ENCODE data around the gene TP53RK. TPM values are rescaled to one million over a fixed set of nuclear protein-coding genes. Genes with fewer than 3 reads are reported as not detected.

TP53RK gene
- total and polyA plus RNA-seq, 2 of the 13 experiments (the other 11 are each of a cell fraction or from before 2014, with no cell fraction given): 12.9 to 25.5 TPM

DNA sequence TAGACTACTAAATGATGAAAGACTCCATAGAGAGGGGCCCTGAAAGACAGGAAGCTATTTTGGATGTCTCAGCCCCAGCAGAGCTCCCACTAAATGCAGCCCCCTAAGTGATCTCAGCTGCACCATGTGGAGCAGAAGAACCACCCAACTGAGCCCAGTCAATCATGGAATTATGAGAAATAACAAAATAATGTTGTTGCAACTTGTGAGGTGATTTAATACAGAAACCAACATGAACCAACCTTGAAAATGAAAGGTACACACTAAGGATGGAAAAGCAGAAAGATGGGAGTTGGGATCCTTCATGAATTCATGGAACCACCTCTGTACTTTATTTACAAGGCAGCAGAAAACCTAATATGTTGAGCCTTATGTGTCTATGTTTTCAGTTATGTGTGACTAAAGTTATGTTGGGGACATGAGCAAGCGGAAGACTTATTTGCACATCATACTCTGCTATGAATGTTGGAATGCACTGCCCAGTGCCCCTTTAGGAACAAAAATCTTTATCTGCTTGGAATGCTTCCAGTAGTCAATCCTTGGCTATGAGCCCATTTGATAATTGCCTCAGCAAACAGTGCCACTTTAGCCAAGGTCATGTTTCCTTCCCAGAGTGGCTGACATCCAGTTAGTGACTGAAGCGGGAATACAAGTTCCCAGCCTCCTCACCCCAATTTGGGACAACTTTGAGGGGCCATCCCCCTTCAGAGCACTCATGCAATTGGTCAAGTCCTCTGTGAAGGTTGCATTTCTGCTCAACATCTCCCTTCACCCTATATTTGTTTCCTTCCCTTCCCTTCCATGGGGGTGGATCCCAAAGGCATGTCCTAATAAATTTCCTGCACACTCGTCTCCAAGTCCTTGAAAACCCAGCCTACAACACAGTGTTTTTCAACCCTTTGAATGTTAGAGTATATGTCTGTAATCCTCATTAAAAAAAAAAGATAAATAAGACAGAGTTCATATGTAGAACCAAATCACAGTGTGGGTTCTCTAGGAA lies 18.4 kb downstream of the TP53RK start (continued):
- TF ChIP-seq, protein P1, sequence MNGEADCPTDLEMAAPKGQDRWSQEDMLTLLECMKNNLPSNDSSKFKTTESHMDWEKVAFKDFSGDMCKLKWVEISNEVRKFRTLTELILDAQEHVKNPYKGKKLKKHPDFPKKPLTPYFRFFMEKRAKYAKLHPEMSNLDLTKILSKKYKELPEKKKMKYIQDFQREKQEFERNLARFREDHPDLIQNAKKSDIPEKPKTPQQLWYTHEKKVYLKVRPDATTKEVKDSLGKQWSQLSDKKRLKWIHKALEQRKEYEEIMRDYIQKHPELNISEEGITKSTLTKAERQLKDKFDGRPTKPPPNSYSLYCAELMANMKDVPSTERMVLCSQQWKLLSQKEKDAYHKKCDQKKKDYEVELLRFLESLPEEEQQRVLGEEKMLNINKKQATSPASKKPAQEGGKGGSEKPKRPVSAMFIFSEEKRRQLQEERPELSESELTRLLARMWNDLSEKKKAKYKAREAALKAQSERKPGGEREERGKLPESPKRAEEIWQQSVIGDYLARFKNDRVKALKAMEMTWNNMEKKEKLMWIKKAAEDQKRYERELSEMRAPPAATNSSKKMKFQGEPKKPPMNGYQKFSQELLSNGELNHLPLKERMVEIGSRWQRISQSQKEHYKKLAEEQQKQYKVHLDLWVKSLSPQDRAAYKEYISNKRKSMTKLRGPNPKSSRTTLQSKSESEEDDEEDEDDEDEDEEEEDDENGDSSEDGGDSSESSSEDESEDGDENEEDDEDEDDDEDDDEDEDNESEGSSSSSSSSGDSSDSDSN (CRISPR knock-in tag; IDR thresholded peaks at IDR 0.05): peak; percentile 49; the same call in 1 of the 2 replicates
- peak; percentile 22; the same call in 1 of the 2 replicates for TF ChIP-seq KDM1A (CRISPR knock-in tag; IDR thresholded peaks at IDR 0.05)
- peak; percentile 87 for TF ChIP-seq CCDC6 (CRISPR knock-in tag; IDR thresholded peaks at IDR 0.05)
- peak; percentile 17; the same call in 1 of the 2 replicates for TF ChIP-seq ZNF788 (CRISPR knock-in tag; IDR thresholded peaks at IDR 0.05; ENCODE audit: borderline replicate concordance)
- TF ChIP-seq, protein P2, sequence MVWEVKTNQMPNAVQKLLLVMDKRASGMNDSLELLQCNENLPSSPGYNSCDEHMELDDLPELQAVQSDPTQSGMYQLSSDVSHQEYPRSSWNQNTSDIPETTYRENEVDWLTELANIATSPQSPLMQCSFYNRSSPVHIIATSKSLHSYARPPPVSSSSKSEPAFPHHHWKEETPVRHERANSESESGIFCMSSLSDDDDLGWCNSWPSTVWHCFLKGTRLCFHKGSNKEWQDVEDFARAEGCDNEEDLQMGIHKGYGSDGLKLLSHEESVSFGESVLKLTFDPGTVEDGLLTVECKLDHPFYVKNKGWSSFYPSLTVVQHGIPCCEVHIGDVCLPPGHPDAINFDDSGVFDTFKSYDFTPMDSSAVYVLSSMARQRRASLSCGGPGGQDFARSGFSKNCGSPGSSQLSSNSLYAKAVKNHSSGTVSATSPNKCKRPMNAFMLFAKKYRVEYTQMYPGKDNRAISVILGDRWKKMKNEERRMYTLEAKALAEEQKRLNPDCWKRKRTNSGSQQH (CRISPR knock-in tag; IDR thresholded peaks at IDR 0.05; ENCODE audit: low read depth): no peak
- TF ChIP-seq HMGA1 (CRISPR knock-in tag; conservative IDR thresholded peaks at IDR 0.05): no peak
- TF ChIP-seq ZNF3 (CRISPR knock-in tag; IDR thresholded peaks at IDR 0.05): peak; percentile 75; the same call in 1 of the 2 replicates
- TF ChIP-seq KDM2A (CRISPR knock-in tag; IDR thresholded peaks at IDR 0.05; ENCODE audit: borderline replicate concordance, low read depth): peak; percentile 32; the same call in 1 of the 2 replicates
- peak; percentile 99 for TF ChIP-seq MED1 (CRISPR knock-in tag; IDR thresholded peaks at IDR 0.05)
- no peak for TF ChIP-seq TOE1 (CRISPR knock-in tag; IDR thresholded peaks at IDR 0.05)
- TF ChIP-seq, protein P3, sequence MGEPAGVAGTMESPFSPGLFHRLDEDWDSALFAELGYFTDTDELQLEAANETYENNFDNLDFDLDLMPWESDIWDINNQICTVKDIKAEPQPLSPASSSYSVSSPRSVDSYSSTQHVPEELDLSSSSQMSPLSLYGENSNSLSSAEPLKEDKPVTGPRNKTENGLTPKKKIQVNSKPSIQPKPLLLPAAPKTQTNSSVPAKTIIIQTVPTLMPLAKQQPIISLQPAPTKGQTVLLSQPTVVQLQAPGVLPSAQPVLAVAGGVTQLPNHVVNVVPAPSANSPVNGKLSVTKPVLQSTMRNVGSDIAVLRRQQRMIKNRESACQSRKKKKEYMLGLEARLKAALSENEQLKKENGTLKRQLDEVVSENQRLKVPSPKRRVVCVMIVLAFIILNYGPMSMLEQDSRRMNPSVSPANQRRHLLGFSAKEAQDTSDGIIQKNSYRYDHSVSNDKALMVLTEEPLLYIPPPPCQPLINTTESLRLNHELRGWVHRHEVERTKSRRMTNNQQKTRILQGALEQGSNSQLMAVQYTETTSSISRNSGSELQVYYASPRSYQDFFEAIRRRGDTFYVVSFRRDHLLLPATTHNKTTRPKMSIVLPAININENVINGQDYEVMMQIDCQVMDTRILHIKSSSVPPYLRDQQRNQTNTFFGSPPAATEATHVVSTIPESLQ (CRISPR knock-in tag; conservative IDR thresholded peaks at IDR 0.05): no peak; the same call in 1 of the 2 replicates
- peak; percentile 89 for TF ChIP-seq ERF (CRISPR knock-in tag; IDR thresholded peaks at IDR 0.05)
- no peak for TF ChIP-seq MAFG (CRISPR knock-in tag; IDR thresholded peaks at IDR 0.05)
- no peak for TF ChIP-seq AKAP8 (CRISPR knock-in tag; IDR thresholded peaks at IDR 0.05)
- TF ChIP-seq, protein P4, sequence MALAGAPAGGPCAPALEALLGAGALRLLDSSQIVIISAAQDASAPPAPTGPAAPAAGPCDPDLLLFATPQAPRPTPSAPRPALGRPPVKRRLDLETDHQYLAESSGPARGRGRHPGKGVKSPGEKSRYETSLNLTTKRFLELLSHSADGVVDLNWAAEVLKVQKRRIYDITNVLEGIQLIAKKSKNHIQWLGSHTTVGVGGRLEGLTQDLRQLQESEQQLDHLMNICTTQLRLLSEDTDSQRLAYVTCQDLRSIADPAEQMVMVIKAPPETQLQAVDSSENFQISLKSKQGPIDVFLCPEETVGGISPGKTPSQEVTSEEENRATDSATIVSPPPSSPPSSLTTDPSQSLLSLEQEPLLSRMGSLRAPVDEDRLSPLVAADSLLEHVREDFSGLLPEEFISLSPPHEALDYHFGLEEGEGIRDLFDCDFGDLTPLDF (CRISPR knock-in tag; IDR thresholded peaks at IDR 0.05): no peak
- peak; percentile 99 for TF ChIP-seq TEAD3 (CRISPR knock-in tag; optimal IDR thresholded peaks at IDR 0.05; ENCODE audit: borderline replicate concordance)
- TF ChIP-seq, protein P5, sequence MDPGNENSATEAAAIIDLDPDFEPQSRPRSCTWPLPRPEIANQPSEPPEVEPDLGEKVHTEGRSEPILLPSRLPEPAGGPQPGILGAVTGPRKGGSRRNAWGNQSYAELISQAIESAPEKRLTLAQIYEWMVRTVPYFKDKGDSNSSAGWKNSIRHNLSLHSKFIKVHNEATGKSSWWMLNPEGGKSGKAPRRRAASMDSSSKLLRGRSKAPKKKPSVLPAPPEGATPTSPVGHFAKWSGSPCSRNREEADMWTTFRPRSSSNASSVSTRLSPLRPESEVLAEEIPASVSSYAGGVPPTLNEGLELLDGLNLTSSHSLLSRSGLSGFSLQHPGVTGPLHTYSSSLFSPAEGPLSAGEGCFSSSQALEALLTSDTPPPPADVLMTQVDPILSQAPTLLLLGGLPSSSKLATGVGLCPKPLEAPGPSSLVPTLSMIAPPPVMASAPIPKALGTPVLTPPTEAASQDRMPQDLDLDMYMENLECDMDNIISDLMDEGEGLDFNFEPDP (CRISPR knock-in tag; conservative IDR thresholded peaks at IDR 0.05): no peak; the same call in 1 of the 2 replicates
- TF ChIP-seq, protein P6, sequence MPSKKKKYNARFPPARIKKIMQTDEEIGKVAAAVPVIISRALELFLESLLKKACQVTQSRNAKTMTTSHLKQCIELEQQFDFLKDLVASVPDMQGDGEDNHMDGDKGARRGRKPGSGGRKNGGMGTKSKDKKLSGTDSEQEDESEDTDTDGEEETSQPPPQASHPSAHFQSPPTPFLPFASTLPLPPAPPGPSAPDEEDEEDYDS (CRISPR knock-in tag; IDR thresholded peaks at IDR 0.05): peak; percentile 76
- no peak for TF ChIP-seq MATR3 (CRISPR knock-in tag; IDR thresholded peaks at IDR 0.05)
- no peak for TF ChIP-seq XBP1 (CRISPR knock-in tag; IDR thresholded peaks at IDR 0.05)
- TF ChIP-seq ZNF530 (CRISPR knock-in tag; IDR thresholded peaks at IDR 0.05; ENCODE audit: low read depth): no peak

Measured in HepG2 (cell line).